Skin of body (tissue), 2 donors: ENCODE measurements around the gene ANKRD13D. TPM values are rescaled to one million over a fixed set of nuclear protein-coding genes. Genes with fewer than 3 reads are reported as not detected.
A peak's percentile ranks its signal among the peaks of the same experiment; 100 is the strongest.
"Not testable (repeated sequence)": the region's sequence is repeated elsewhere in the genome, so short reads cannot be mapped to it uniquely, and the experiment has no call there.

ENCODE experiments used
- DNase-seq: peaks from one replicate; lab custom pipeline; 2025; lab: John Stamatoyannopoulos, UW
- total RNA-seq: library from RNA; depleted of rRNA; stranded (reverse); fragments of >200 nt; gene quantifications from one replicate; pipeline ENCODE4 v1.2.3, GENCODE V29; 2014

Gene ANKRD13D
- total RNA-seq, 1 donor from 2014 or later, result 33.0 TPM

DNA sequence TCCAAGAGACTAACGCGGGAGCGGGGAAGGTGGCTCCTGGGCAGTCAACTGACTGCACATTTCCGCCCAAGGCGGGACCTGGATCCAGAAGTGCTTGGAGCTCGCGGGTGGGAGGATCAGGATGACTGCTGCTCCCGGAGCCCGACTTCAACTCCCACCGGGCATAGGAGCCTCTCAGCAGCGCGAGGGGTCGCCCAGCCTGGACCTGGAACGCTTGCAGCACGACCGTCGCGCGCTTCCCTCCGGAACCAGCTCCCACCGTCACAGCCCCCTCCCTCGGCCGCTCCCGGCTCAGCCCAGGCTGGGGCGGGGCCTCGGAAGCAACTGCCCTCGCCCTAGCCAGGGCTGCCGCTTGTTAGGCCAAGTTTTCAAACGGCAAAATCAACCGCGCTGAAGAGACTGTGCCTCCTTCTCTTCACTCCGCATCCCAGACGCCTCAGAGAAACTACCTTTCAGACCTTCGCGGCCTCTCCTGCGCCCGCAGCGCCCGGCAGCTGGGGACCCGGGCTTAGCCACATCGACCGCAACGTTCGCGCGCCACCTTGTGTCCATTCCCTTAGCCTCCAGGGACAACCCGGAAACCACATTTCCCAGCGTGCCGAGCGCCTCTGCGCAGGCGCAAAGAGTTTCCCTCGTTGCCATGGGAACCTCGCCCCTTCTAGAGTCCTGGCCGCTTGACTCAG lies 28.2 kb downstream of the ANKRD13D start:
- peak; percentile 96 for DNase-seq

DNA sequence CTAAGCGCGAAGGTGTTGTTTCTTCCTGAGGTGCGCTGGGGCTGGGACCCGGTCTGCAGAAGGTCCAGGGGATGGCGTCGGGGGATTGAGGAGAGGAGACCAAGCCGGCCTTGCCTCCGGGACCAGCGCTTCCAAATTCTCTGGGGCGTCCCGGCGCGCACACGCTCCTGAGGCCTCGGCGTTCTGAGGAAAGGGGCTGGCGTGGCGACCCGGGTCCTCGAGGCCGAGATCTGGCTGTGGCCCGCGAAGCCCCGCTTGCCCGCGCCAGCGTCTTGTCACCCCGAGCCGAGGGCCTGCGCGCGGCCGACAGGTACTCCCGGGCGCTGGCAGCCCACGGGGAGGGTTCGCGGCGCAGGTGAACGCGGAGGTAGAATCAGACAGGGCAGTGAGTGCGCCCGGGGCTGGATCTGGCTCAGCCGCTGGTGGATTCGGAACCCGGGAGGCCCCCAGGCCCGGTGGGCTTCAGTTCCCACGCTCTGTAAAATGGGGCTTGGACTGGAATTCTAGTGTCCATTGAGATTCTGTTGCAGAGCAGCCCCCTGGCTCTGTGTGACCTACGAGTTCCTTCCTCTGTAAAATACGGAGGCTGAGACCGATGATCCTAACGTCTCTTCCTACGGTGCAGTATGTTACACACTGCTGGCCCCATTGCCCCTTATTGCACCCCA lies 28.9 kb downstream of the ANKRD13D start:
- DNase-seq, result no peak

DNA sequence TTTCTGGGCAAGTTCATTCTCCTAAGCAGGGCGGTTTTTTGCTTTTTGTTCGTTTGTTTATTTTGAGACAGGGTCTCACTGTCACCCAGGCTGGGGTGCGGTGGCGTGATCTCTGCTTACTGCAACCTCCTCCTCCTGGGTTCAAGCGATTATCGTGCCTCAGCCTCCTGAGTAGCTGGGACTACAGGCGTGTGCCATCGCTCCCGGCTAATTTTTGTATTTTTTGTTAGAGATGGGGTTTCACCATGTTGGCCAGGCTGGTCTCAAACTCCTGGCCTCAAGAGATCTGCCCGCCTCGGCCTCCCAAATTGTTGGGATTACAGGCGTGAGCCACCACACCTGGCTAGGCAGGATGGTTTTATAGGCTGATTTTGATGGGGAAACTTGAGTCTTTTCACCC lies 29.8 kb downstream of the ANKRD13D start:
- DNase-seq, result not testable (repeated sequence)

DNA sequence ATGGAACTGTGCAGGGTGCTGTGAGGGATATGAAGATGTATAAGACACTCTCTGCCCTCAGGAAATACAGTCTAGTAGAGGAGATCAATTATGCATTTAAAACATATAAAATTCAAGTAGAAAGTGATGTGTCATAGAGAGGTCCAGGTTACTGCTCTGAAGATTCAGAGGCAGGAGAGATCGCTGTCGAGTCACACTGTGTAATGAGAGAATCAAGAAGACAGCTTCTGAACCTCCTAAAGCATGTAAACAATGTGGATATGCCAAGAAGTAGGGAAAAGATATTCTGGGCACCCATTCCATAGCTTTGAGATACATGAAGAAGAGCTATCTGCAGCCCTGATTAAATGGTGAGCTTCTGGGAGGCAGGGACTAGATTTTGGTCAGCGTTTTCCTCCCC lies 30.9 kb downstream of the ANKRD13D start:
- DNase-seq, result no peak

DNA sequence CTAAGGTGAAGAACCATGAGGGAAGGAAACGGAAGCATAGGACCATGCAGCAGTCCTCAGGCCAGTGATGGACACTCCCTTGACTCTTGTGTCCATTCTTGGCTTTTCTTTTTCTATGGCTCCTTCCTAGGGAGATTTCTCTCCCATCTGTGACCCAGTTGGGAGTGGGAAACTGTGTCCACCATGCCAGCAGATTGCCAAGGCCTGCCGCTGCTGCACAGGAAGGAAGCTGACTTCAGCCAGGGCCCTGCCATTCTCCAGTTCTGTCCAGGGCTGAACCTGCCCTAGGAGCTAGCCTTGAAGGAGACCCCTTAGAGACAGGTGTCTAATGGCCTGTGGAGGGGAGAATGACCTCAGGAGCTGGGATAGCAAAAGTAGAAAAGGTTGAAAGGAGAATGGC lies 31.6 kb downstream of the ANKRD13D start:
- no peak for DNase-seq

DNA sequence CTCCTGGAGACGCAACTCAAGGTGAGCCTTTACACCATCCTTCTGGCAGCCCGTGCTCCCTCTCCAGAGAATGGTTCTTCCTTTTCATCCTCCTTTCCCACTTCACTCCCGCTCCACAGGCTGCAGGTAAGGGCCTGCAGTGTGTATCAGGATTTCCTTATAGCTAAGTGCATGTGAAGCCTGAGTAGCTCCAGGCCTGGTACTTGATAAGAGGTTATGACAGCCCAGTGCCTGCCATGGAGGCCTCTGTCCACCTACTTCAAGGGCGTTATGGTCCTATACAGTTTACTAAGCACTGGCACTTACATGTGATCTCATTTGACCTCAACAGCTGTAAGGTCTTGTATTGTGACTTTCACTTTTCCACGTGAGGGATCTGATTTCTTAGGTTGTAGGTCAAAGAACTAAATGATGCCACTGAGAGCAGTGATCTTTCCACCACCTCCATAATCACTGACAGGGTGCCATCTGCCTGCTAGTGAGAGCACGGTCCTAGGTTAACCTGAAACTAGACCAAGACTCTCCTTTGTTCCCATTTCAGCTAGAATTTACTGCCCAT lies 32.3 kb downstream of the ANKRD13D start:
- no peak for DNase-seq

DNA sequence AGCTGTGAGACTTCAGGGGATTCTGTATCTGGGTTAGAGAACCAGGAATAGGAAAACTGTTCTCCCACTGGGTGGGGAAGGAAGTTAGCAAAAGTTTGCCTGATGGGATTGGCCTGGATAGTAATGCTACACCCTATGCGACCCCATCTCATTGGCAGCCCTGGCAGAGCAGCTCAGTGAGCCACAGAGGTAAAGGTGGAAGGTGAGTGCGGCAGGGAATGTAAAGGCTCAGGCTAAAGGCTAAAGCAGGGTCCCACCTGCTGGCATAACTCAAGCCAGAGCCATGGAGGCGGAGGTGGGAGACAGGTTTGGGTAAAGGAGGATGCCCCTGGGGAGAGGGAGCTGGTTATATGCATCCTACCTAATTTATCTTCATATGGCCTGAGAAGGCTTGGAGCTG lies 32.9 kb downstream of the ANKRD13D start:
- no peak for DNase-seq

DNA sequence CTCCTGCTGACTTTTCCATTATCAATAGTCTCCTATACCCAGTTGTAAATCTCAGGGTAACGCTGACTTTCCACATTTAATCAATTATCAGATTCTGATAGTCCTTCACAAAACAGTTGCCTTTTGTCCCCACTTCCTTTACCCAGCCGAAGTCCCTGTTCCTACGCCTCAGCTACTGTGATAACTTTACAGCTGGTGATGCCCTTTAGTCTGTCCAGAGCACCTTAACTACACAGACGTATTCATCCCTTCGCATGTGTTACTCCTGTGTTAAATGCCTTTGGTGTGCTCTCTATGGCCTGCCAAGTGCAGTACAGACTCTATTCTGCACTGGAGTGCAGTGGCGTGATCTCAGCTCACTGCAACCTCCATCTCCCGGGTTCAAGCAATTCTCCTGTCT lies 34.4 kb downstream of the ANKRD13D start:
- DNase-seq, result no peak

DNA sequence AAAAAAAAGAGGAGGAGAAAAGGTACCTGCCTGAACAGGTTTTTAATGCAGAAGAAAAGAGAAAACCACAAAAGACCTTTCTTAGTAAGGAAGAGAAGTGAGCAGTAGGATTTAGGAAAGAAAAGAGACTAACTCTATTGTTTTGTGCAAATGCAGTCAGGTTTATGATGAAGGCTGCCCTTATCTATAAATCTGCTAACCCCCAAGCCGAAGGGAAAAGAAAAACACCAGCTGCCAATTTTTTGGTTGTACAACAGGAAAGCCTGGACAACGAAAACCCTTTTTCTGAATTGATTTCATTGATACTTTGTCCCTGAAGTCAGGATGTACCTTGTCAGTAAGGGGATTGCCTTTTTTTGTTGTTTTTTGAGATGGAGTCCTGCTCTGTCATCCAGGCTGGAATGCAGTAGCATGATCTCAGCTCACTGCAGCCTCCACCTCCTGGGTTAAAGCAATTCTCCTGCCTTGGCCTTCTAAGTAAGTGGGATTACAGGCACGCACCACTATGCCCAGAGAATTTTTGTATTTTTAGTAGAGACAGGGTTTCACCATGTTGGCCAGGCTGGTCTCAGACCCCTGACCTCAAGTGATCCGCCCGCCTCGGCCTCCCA lies 43.1 kb downstream of the ANKRD13D start:
- DNase-seq, result no peak

DNA sequence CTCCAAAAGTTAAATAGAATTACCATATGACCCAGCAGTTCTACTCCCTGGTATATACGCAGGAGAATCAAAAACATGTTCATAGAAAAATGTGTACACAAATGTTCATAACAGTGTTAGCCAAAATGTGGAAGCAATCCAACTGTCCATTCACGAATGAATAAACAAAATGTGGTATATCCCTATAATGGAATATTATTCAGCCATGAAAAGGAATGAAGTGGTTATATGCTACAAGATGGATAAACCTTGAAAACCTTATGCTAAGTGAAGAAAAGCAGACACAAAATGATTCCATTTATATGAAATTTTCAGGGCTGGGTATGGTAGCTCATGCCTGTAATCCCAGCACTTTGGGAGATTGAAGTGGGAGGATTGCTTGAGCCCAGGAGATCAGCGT lies 48.2 kb downstream of the ANKRD13D start:
- DNase-seq, result no peak

DNA sequence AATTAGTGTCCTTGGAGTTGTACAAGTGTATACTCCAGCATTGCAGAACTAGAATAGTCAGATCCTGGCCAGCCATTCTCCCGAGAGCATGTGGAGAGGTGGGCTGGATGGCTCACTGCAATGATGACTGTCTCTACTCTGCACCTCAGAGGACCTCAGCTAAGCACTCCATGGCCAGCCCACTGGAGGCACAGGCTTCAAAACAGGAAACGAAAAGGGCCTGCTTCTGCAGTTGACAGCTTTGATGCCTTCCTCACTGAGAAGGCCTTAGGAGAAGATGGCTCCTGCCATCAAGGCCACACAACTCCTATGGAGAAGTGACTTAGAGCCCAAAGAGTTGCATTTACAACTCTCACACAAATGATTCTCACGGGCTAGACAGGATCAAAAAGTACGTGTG lies 55.2 kb downstream of the ANKRD13D start:
- no peak for DNase-seq

DNA sequence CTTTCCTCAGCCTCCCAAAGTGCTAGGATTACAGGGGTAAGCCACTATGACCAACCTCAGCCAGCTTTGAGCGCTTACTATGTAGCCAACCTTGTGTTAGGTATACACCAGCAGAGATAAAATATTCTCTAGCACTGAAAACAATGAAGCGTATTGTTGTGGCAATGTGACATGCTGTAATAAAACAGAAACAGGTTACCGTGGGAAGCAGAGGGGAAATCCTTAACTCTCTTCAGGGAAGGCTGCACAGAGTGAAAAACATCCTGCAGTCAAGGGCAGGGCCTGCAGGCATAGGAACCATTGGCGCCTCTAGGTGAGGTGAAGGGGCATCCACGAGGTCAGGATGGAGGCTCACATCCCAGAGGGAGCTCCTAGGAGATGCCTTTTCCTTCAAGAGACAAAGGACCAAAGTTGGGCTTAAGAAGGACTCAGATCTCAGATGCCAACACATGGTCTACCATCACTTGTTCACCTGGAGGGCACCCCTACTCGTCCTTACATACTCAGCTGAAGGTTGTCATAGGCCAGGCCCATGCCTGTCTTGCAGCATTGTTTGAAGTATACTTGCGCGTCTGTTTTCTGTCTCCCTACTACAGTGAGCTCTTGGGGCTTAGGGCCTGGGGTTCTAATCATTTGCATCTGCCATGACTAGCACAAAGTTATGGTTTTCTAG lies 56.3 kb downstream of the ANKRD13D start:
- DNase-seq, result no peak

DNA sequence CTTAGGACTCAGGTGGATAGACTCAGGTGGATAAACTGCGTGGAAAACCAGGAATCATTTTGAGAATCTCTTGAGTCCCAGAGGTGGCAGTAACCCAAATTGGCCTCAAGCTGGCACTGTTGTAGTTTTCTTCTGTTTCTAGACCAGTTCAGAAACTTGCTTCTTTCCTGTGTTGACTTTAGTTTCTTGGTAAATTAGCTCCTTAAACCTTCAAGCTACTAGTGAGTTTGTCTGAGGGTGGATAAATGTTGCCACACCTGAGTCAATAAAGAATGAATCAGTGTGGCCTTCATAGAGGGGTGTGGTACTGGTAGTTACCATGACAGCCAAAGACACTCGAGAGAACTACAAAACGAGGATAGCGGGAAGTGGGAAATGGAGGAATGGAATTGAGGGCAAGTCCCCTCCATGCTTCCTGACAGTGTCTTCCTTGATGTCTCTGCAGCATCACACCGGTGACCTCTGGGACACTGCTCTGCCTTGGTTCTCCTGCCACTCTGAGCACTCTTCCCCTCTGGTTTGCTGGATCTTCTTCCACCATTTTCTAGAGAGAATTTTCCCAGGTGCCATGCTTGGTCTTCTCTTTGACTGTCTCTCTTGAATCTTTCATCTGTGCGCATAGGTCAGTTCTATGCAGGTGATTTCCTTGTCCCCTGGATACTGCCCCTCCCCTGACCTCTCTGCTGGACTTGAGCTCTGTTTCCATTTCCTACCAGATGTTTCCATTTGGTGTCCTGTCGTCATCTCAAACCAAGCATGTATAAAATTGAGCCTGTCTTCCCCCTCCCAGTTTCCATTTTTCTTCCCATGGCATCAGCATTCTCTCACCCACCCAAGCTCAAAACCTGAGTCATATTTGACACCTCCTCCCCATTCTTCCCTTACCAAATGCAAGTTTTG lies 57.1 kb downstream of the ANKRD13D start:
- DNase-seq, result no peak

DNA sequence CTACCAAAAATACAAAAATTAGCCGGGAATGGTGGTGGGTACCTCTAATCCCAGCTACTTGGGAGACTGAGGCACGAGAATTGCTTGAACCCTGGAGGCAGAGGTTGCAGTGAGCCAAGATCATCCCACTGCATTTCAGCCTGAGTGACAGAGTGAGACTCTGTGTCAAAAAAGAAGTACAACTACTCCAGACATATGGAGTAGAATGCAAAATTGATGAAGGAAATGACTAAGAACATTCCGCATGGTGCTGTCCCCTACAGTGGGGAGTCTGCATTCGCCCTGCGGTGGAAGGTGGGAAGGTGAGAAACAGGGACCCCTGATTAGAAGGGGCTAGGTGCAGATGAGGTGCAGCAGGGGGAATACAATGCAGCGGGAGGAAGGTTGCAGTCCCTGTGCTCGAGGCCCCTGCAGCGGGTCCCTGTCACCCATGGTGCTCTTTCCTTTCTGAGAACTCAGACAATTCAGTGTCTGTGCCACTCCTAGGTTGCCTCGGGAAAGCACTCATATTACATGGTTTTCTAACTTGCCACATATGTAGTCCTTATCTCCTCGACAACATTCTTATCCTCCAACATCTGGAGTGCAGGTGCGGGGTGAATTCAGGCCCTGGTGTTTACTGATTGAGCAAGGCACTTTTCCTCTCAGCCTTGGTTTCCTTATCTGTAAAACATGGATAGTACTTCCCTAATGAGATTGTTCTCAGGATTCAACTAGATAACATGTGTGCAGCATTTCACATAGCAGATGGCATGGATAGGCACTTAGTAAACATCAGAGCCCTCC lies 59.1 kb downstream of the ANKRD13D start:
- DNase-seq, result no peak

DNA sequence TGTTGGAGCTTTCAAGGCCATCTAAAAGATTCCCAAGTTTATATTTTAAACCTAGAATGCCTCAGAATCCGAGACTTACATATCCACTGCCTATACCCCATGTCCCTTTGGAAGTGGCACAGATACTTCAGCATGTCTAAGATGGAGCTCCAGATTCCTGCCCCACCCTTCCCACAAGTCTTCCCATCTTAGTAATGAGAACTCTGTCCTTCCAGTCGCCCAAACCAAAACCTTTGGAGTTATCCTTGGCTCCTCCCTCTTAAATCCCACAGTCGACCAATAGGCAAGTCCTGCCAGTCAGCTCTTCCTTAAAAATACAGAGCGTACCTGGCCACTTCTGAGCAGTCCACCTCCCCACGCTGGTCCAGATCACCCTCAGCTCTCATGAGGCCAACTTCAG lies 59.9 kb downstream of the ANKRD13D start:
- DNase-seq, result no peak

DNA sequence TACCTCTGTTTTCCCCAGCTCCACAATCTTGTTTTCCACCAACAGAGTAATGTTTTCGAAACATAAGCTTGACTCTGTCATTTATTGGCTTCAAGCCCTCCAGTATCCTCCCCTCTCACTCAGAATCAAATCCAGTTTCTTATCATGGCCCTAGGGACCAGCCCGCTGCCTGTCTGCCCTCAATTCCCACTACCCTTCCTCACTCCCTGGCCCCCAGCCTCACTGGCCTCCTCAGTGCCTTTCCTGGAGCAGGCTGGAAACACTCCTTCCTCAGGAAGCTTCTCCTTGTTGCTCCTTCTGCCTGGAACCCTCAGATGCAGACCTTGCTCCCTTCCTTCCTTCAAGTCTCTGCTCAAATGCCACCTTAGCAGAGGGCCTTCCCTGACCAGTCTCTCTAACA lies 60.4 kb downstream of the ANKRD13D start:
- DNase-seq, result no peak

DNA sequence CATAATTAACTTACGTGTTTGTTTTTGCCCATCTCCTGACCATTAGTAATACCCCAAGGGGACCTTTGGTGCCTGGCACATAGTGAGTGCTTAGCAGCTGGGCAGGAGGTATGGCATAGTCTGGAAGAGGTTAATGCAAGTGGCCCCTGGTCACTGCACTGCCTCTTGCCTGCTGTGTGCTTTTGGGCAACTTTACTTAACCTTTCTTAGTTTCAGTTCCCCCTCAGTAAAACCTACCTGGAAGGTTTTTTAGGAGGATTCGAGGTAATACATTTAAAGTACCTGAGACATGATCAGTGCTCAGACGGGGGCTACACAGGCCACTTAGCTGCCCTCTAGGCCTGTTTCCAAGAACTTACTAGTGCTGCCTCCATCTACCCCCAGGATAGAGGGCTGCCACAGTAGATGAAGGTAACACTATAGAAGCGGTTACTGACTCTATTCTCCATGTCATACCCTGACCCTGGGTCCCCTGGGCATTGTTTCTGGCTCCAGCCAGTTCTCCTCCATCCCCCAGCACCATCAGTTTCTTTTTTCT lies 60.9 kb downstream of the ANKRD13D start:
- no peak for DNase-seq

DNA sequence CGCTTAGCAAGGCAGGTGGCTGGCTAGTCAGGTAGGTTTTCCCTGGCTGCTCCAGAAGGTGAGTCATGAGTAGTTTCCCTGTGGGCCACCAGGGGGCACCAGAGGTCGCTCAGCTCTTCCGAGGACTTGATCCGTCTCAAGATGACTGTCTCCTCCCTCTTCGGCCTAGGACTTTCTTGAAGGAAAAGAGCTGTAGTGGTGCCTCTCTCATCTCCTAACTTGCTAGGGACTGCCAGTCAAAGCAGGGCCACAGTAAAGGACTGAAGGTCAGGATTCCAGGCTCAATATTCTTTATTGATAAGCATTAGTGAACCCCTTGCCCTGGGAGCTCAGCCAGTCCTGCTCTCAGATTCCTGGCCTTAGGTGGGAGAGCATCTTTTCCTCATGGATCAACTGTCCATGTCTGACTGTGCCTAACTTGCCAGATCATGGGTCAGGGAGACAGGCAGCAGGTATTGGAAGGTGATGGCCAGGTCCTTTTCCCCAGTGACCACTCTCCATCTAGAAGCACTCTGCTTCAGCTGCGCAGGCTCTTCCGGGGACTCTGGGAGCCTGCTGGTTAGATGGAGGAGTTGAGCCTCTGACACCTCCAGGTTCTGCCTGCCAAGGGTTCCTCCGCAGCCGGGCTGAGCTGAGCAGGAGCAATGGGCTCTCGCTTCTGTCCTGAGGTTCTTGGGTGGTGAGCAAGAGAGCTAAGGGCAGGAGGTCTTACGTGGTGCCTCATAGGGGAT lies 62.3 kb downstream of the ANKRD13D start:
- peak; percentile 47 for DNase-seq
